Right lobe of liver (tissue), 4 donors: ENCODE results near the gene HBZ.

Experiments used
- CTCF ChIP-seq, 4 donors: fragments of 200-600 bp in 3 of 4; fragments of 450-650 bp in 1 of 4; IDR thresholded peaks; one replicate each; pipeline versions ENCODE4 v1.5.1 to v1.8.0; 2016 to 2022; ENCODE audit warnings: antibody characterized with exemption in 4 of 4, mild to moderate bottlenecking in 2 of 4
- POLR2A ChIP-seq: fragments of 450-650 bp; IDR thresholded peaks from one replicate; pipeline ENCODE4 v1.6.1; 2017; ENCODE audit warnings: antibody characterized with exemption, mild to moderate bottlenecking
- donor health status: DM: no; HTN: no; CAD: no.
- donor health status: DM: no; HTN: no; CAD: no.
- donor health status: DM: no; HTN: yes; CAD: no.

DNA sequence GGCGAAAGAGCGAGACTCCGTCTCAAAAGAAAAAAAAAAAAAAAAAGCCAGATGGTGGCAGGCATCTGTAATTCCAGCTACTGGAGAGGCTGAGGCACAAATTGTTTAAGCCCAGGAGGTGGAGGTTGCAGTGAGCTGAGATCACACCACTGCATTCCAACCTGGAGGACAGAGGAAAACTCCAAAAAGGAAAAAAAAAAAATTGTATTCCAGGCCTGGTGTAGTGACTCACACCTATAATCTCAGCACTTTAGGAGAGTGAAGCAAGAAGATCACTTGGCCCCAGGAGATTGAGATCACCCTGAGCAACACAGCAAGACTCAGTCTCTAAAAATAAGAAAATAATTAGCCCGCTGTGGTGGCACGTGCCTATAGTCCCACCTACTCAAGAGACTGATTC is 47.9 kb downstream of the HBZ start:
- TF ChIP-seq CTCF (IDR thresholded peaks at IDR 0.05) (no peak), POLR2A (no peak)
